IMR-90 (cell line): ENCODE measurements around the gene AARSD1. TPM values are rescaled to one million over a fixed set of nuclear protein-coding genes. Genes with fewer than 3 reads are reported as not detected.

ENCODE experiments used
- ATAC-seq: fragments of 200-7000 bp; cut with Tn5 transposase; 2 replicates; pipeline ENCODE4 v1.9.1; 2020; ENCODE audit warnings: low read depth, mild to moderate bottlenecking, moderate library complexity
- BruUV-seq: library from RNA; stranded (reverse); fragments of 400-500 nt; replicated peaks from 2 replicates; lab custom pipeline; 2021; lab: Mats Ljungman, UMichigan
- CTCF ChIA-PET: fragments of 300-600 bp; formaldehyde crosslinking; extraction: SDS; loops from one replicate; lab custom pipeline; 2021; ENCODE audit warnings: antibody characterized with exemption; lab: Yijun Ruan, JAX
- POLR2A ChIA-PET: fragments of 300-600 bp; sonication (Branson Sonifier 250); formaldehyde crosslinking; loops from one replicate; lab custom pipeline; 2022; ENCODE audit warnings: antibody characterized with exemption; ENCODE audit not compliant: unreplicated experiment; lab: Charles Lee
- DNase-seq: peaks from one replicate; pipeline ENCODE4 v3.0.0; 2013
- H2AFZ ChIP-seq: replicated peaks from 2 replicates; pipeline ENCODE3; 2013; ENCODE audit warnings: low read length, mild to moderate bottlenecking; ENCODE audit not compliant: poor library complexity
- H2AK5ac ChIP-seq: 2 replicates; pipeline ENCODE4 v1.6.1; 2013; ENCODE audit warnings: low read depth, low read length, inconsistent platforms
- H2AK9ac ChIP-seq: replicated peaks from 2 replicates; pipeline ENCODE3; 2013; ENCODE audit warnings: mild to moderate bottlenecking, low read depth, low read length, moderate library complexity; ENCODE audit not compliant: poor library complexity
- H2BK120ac ChIP-seq: 2 replicates; pipeline ENCODE4 v1.6.1; 2013; ENCODE audit warnings: low read depth, low read length, inconsistent platforms
- H2BK15ac ChIP-seq: 3 replicates; pipeline ENCODE4 v1.6.1; 2013; ENCODE audit warnings: low read depth, low read length, inconsistent platforms
- H2BK20ac ChIP-seq: 2 replicates; pipeline ENCODE4 v1.6.1; 2013; ENCODE audit warnings: low read depth, mild to moderate bottlenecking, inconsistent platforms, low read length, moderate library complexity
- H2BK5ac ChIP-seq: 2 replicates; pipeline ENCODE4 v1.6.1; 2013; ENCODE audit warnings: mild to moderate bottlenecking, low read depth, low read length, inconsistent platforms; ENCODE audit not compliant: poor library complexity, severe bottlenecking
- H3K14ac ChIP-seq: replicated peaks from 2 replicates; pipeline ENCODE4 v1.6.1; 2013; ENCODE audit warnings: low read depth, low read length, inconsistent platforms
- H3K18ac ChIP-seq: 2 replicates; pipeline ENCODE4 v1.6.1; 2013; ENCODE audit warnings: low read depth, low read length, control low read depth
- H3K23ac ChIP-seq: 2 replicates; pipeline ENCODE4 v1.6.1; 2013; ENCODE audit warnings: low read depth, low read length, inconsistent platforms
- H3K27ac ChIP-seq: 2 replicates; pipeline ENCODE4 v1.5.1; 2013; ENCODE audit warnings: mild to moderate bottlenecking, control low read depth, low read length; ENCODE audit not compliant: insufficient read depth
- H3K27me3 ChIP-seq: 2 replicates; pipeline ENCODE4 v1.6.1; 2013; ENCODE audit warnings: low read length; ENCODE audit not compliant: control insufficient read depth, insufficient read depth
- H3K36me3 ChIP-seq: 2 replicates; pipeline ENCODE4 v1.6.1; 2013; ENCODE audit warnings: low read length, mixed read lengths; ENCODE audit not compliant: control insufficient read depth, insufficient read depth
- H3K4ac ChIP-seq: 2 replicates; pipeline ENCODE4 v1.6.1; 2013; ENCODE audit warnings: low read depth, low read length, inconsistent platforms
- H3K4me1 ChIP-seq: 2 replicates; pipeline ENCODE4 v1.6.1; 2013; ENCODE audit warnings: low read length, mixed read lengths; ENCODE audit not compliant: control insufficient read depth, insufficient read depth
- H3K4me2 ChIP-seq: 2 replicates; pipeline ENCODE4 v1.6.1; 2013; ENCODE audit warnings: low read depth, mild to moderate bottlenecking, control low read depth, low read length, moderate library complexity
- H3K4me3 ChIP-seq: 2 replicates; pipeline ENCODE4 v1.5.1; 2013; ENCODE audit warnings: low read depth, mild to moderate bottlenecking, control low read depth, low read length, moderate library complexity; ENCODE audit not compliant: insufficient read depth
- H3K56ac ChIP-seq: 2 replicates; pipeline ENCODE4 v1.6.1; 2013; ENCODE audit warnings: low read length, inconsistent platforms; ENCODE audit not compliant: insufficient read depth; ENCODE audit errors: extremely low read depth
- H3K79me1 ChIP-seq, 2 experiments: 2 replicates each; pipeline ENCODE4 v1.6.1; 2013; ENCODE audit warnings: low read length in 2 of 2, inconsistent platforms in 1 of 2, low read depth in 1 of 2
- H3K9ac ChIP-seq: 2 replicates; pipeline ENCODE4 v1.6.1; 2013; ENCODE audit warnings: low read depth, low read length, control low read depth
- H3K9me1 ChIP-seq: 2 replicates; pipeline ENCODE4 v1.6.1; 2013; ENCODE audit warnings: low read length, inconsistent platforms; ENCODE audit not compliant: insufficient read depth
- H3K9me3 ChIP-seq: 2 replicates; pipeline ENCODE4 v1.6.1; 2013; ENCODE audit warnings: low read length; ENCODE audit not compliant: control insufficient read depth, insufficient read depth
- H4K20me1 ChIP-seq: 2 replicates; pipeline ENCODE4 v1.6.1; 2013; ENCODE audit warnings: low read length, inconsistent platforms; ENCODE audit not compliant: insufficient read depth
- H4K5ac ChIP-seq: 2 replicates; pipeline ENCODE4 v1.6.1; 2013; ENCODE audit warnings: mild to moderate bottlenecking, low read depth, low read length, control low read depth
- H4K8ac ChIP-seq, 2 experiments: 2 replicates each; pipeline ENCODE4 v1.6.1; 2013; ENCODE audit warnings: low read depth in 2 of 2, low read length in 2 of 2, control low read depth in 1 of 2, inconsistent platforms in 1 of 2
- H4K91ac ChIP-seq: 2 replicates; pipeline ENCODE4 v1.6.1; 2013; ENCODE audit warnings: low read depth, low read length, inconsistent platforms; ENCODE audit not compliant: insufficient read depth
- BHLHE40 ChIP-seq: fragments of 150-350 bp; IDR thresholded peaks from 2 replicates; pipeline ENCODE4 v1.6.1; 2016; ENCODE audit warnings: mild to moderate bottlenecking, low read depth, low read length
- CEBPB ChIP-seq: IDR thresholded peaks from 2 replicates; pipeline ENCODE4 v1.6.1; 2012; ENCODE audit warnings: low read depth, low read length, improper control_type of control experiment
- CHD1 ChIP-seq: IDR thresholded peaks from 2 replicates; pipeline ENCODE4 v1.6.1; 2012; ENCODE audit warnings: low read depth, low read length, improper control_type of control experiment
- ELK1 ChIP-seq: fragments of 150-350 bp; IDR thresholded peaks from 2 replicates; pipeline ENCODE4 v1.6.1; 2016; ENCODE audit warnings: low read depth, mild to moderate bottlenecking, low read length, moderate library complexity, borderline replicate concordance
- FOS ChIP-seq: fragments of 150-350 bp; IDR thresholded peaks from 2 replicates; pipeline ENCODE4 v1.6.1; 2016; ENCODE audit warnings: low read depth, low read length
- MAFK ChIP-seq: IDR thresholded peaks from 2 replicates; pipeline ENCODE4 v1.6.1; 2012; ENCODE audit warnings: low read depth, low read length, improper control_type of control experiment
- MAZ ChIP-seq: IDR thresholded peaks from 2 replicates; pipeline ENCODE4 v1.6.1; 2012; ENCODE audit warnings: low read depth, mild to moderate bottlenecking, low read length, improper control_type of control experiment, moderate library complexity, borderline replicate concordance
- NFE2L2 ChIP-seq: fragments of 150-350 bp; IDR thresholded peaks from 2 replicates; pipeline ENCODE4 v1.6.1; 2016; ENCODE audit warnings: low read depth, mild to moderate bottlenecking, low read length
- POLR2A ChIP-seq: IDR thresholded peaks from 2 replicates; pipeline ENCODE4 v1.6.1; 2012; ENCODE audit warnings: mild to moderate bottlenecking, low read depth, low read length
- RAD21 ChIP-seq: IDR thresholded peaks from 2 replicates; pipeline ENCODE4 v1.6.1; 2012; ENCODE audit warnings: low read length, improper control_type of control experiment
- RFX5 ChIP-seq: IDR thresholded peaks from 2 replicates; pipeline ENCODE4 v1.8.0; 2012; ENCODE audit warnings: low read depth, mild to moderate bottlenecking, low read length, moderate library complexity
- SMC3 ChIP-seq: fragments of 150-350 bp; IDR thresholded peaks from 2 replicates; pipeline ENCODE4 v1.6.1; 2016; ENCODE audit warnings: low read depth, mild to moderate bottlenecking, antibody characterized with exemption, low read length, moderate library complexity
- USF2 ChIP-seq: fragments of 150-350 bp; IDR thresholded peaks from 2 replicates; pipeline ENCODE4 v1.6.1; 2017; ENCODE audit warnings: mild to moderate bottlenecking, antibody characterized with exemption, low read length, low read depth
- WGBS, 2 experiments: methylation state at CpG; one replicate each; pipeline versions ENCODE4 v1.1.5 to v1.1.7; 2013; ENCODE audit warnings: missing lambda C conversion rate in 2 of 2; ENCODE audit not compliant: insufficient read length in 1 of 2; ENCODE audit errors: extremely low coverage in 2 of 2; 5-methylcytosine and 5-hydroxymethylcytosine counted together
- dilution Hi-C: fragments of 300-500 bp; cut with HindIII; formaldehyde crosslinking; loops from one replicate; pipeline ENCODE4 v1.14.3; 2018; ENCODE audit warnings: low sequenced_read_pairs; ENCODE audit not compliant: unreplicated experiment
- in situ Hi-C: fragments of 300-500 bp; cut with MboI; formaldehyde crosslinking; loops from 3 replicates; pipeline ENCODE4 v1.14.3; 2019; ENCODE audit warnings: low sequenced_read_pairs, inconsistent platforms, mixed read lengths
- intact Hi-C: fragments of 100-400 bp; cut with micrococcal nuclease; formaldehyde crosslinking; loops from 2 replicates; pipeline ENCODE4 v1.10.0; 2022
- polyA plus RNA-seq, 3 experiments: library from polyadenylated mRNA; depleted of rRNA; stranded (reverse); fragments of >200 nt; gene quantifications; 2 replicates each; pipeline ENCODE4 v1.2.3, GENCODE V29; 2012; ENCODE audit warnings: low replicate concordance in 1 of 3
- total RNA-seq: library from RNA; depleted of rRNA; stranded (reverse); fragments of >200 nt; gene quantifications from 2 replicates; pipeline ENCODE4 v1.2.3, GENCODE V29; 2012
- TF ChIP-seq, protein P1 (sequence below): conservative IDR thresholded peaks from 2 replicates; pipeline ENCODE4 v1.5.1; 2012; ENCODE audit warnings: mild to moderate bottlenecking, low read depth, low read length, improper control_type of control experiment

AARSD1 gene
- total and polyA plus RNA-seq, 2 of the 4 experiments (the other 2 are of a cell fraction): 55.0 to 58.9 TPM

- no peak for TF ChIP-seq RAD21
These were observed 4.8 kb upstream of the AARSD1 start (continued) for GRCh38 chr17:42969001-42969581.

DNA sequence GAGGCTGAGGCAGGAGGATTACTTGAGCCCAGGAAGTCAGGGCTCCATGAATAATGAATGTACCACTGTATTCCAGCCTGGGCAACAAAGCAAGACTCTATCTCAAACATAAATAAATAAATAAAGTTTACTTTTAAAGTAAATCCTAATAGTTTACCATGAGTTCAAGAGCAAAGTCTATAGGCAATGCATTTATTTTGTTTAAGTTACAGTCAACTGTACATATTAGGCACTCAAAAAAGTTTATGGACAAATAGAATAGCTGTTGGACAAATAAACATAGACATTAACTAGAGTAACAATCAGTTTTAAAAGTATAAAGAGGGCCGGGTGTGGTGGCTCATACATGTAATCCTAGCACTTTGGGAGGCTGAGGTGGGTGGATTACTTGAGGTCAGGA lies 3.7 kb upstream of the AARSD1 start:
- Histone ChIP-seq H3K23ac (no peak overlapping the region), H3K9ac (no peak overlapping the region), H3K18ac (no peak overlapping the region), H4K91ac (no peak overlapping the region), H4K5ac (no peak overlapping the region), H3K27me3 (no peaks in the 10 kb centered on the region), H3K4me3 (no peak overlapping the region), H3K9me3 (no peaks in the 10 kb centered on the region), H4K8ac (no peak overlapping the region), H2AK5ac (no peak overlapping the region), H3K9me1 (no peaks in the 10 kb centered on the region), H2BK5ac (no peak overlapping the region), H3K79me1 (peaks cover 9 to 26% of the 10 kb centered on the region in 2 experiments; a peak in 3 of 4 replicates), H4K20me1 (no peaks in the 10 kb centered on the region), H3K4me1 (peaks cover 5% of the 10 kb centered on the region), H3K27ac (no peak overlapping the region), H2BK20ac (no peak overlapping the region), H3K4ac (no peak overlapping the region), H2AK9ac (no peak overlapping the region), H2BK120ac (no peak overlapping the region), H3K14ac (no peak overlapping the region), H3K56ac (no peak overlapping the region), H3K4me2 (no peak overlapping the region), H3K36me3 (no peaks in the 10 kb centered on the region), H2BK15ac (no peak overlapping the region), H2AFZ (no peak overlapping the region)
- dilution Hi-C loops: no loop called here
- no peak for ATAC-seq
- CTCF ChIA-PET: interaction anchor here (0.6 to 1.9 kb wide), 2 partner anchors 30 to 37 kb away, joined by 3 to 9 read pairs; partner anchors contain the start of gene RPL27
- no TSS peak for BruUV-seq
- in situ Hi-C loops: loop anchor here (25.0 kb wide), 1 partner anchor 94 kb away; no protein-coding TSS in a partner anchor
- POLR2A ChIA-PET: no interaction called here
- DNase-seq: no peak
- no CpG with 5 or more reads among the region's 1 CpG for WGBS, 2 experiments
- intact Hi-C loops: no loop called here
- TF ChIP-seq RAD21 (no peak), NFE2L2 (no peak), CHD1 (no peak), USF2 (no peak), MAFK (no peak), MAZ (no peak), SMC3 (no peak), FOS (no peak), ELK1 (no peak), CEBPB (no peak), RFX5 (no peak), BHLHE40 (no peak), POLR2A (no peak)
- TF ChIP-seq, protein P1, sequence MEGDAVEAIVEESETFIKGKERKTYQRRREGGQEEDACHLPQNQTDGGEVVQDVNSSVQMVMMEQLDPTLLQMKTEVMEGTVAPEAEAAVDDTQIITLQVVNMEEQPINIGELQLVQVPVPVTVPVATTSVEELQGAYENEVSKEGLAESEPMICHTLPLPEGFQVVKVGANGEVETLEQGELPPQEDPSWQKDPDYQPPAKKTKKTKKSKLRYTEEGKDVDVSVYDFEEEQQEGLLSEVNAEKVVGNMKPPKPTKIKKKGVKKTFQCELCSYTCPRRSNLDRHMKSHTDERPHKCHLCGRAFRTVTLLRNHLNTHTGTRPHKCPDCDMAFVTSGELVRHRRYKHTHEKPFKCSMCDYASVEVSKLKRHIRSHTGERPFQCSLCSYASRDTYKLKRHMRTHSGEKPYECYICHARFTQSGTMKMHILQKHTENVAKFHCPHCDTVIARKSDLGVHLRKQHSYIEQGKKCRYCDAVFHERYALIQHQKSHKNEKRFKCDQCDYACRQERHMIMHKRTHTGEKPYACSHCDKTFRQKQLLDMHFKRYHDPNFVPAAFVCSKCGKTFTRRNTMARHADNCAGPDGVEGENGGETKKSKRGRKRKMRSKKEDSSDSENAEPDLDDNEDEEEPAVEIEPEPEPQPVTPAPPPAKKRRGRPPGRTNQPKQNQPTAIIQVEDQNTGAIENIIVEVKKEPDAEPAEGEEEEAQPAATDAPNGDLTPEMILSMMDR: no peak
